Liver (tissue), 3 donors: ENCODE data around the gene NUP93.

Source experiments
- ATF3 ChIP-seq: IDR thresholded peaks from 2 replicates; pipeline ENCODE4 v1.6.1; 2016; ENCODE audit warnings: antibody characterized with exemption
- CTCF ChIP-seq: fragments of 150-350 bp; IDR thresholded peaks from 2 replicates; pipeline ENCODE4 v1.5.1; 2017; ENCODE audit warnings: improper control_type of control experiment, low read depth, low read length; ENCODE audit not compliant: missing input control
- EGR1 ChIP-seq, 2 donors: IDR thresholded peaks; 2 replicates each; pipeline ENCODE4 v1.6.1; 2016 to 2018; ENCODE audit warnings: antibody characterized with exemption in 2 of 2, low read depth in 2 of 2
- FOXA1 ChIP-seq: IDR thresholded peaks from 2 replicates; pipeline ENCODE4 v1.6.1; 2016; ENCODE audit warnings: antibody characterized with exemption
- GABPA ChIP-seq, 2 donors: IDR thresholded peaks in 1 of 2; conservative IDR thresholded peaks in 1 of 2; 2 replicates each; pipeline ENCODE4 v1.6.1; 2016; ENCODE audit warnings: antibody characterized with exemption in 2 of 2, mild to moderate bottlenecking in 1 of 2, moderate library complexity in 1 of 2
- JUND ChIP-seq, 2 donors: IDR thresholded peaks; 2 replicates each; pipeline ENCODE4 v1.6.1; 2016; ENCODE audit warnings: antibody characterized with exemption in 2 of 2
- MAX ChIP-seq: IDR thresholded peaks from 2 replicates; pipeline ENCODE4 v1.6.1; 2016; ENCODE audit warnings: antibody characterized with exemption
- NR2F2 ChIP-seq: IDR thresholded peaks from 2 replicates; pipeline ENCODE4 v1.6.1; 2016; ENCODE audit warnings: antibody characterized with exemption
- RAD21 ChIP-seq, 2 donors: IDR thresholded peaks; 2 replicates each; pipeline ENCODE4 v1.6.1; 2016; ENCODE audit warnings: antibody characterized with exemption in 2 of 2, mild to moderate bottlenecking in 2 of 2
- REST ChIP-seq: IDR thresholded peaks from 2 replicates; pipeline ENCODE4 v1.6.1; 2016; ENCODE audit warnings: antibody characterized with exemption, mild to moderate bottlenecking
- RXRA ChIP-seq, 2 donors: IDR thresholded peaks; 2 replicates each; pipeline ENCODE4 v1.6.1; 2017 to 2018; ENCODE audit warnings: antibody characterized with exemption in 2 of 2, mild to moderate bottlenecking in 1 of 2
- SP1 ChIP-seq: IDR thresholded peaks from 2 replicates; pipeline ENCODE4 v1.6.1; 2018; ENCODE audit warnings: antibody characterized with exemption, mild to moderate bottlenecking
- YY1 ChIP-seq: IDR thresholded peaks from 2 replicates; pipeline ENCODE4 v1.6.1; 2016; ENCODE audit warnings: antibody characterized with exemption, mild to moderate bottlenecking
- donor health status: healthy.
- donor health status: healthy.

GRCh38 chr16:56810954-56811353 is 81.0 kb downstream of the NUP93 start:
- TF ChIP-seq CTCF (no peak), SP1 (no peak), FOXA1 (no peak), EGR1 (IDR thresholded peaks at IDR 0.05; ENCODE audit: low read depth in 2 of 2) (no peak), REST (no peak), NR2F2 (no peak), RAD21 (IDR thresholded peaks at IDR 0.05) (no peak), YY1 (no peak), MAX (no peak), ATF3 (no peak), GABPA (IDR thresholded peaks at IDR 0.05 in 1 of 2, conservative IDR thresholded peaks at IDR 0.05 in 1 of 2) (no peak), JUND (IDR thresholded peaks at IDR 0.05) (no peak), RXRA (IDR thresholded peaks at IDR 0.05) (no peak)
